BJ (cell line): ENCODE measurements around the gene S100A7. TPM values are rescaled to one million over a fixed set of nuclear protein-coding genes. Genes with fewer than 3 reads are reported as not detected.

Source experiments
- CTCF ChIA-PET: fragments of 350-600 bp; formaldehyde crosslinking; extraction: SDS; loops from one replicate; lab custom pipeline; 2021; ENCODE audit warnings: antibody characterized with exemption, inconsistent platforms; lab: Yijun Ruan, JAX
- POLR2A ChIA-PET: fragments of 300-600 bp; sonication (Branson Sonifier 250); formaldehyde crosslinking; extraction: SDS; loops from one replicate; lab custom pipeline; 2021; ENCODE audit warnings: antibody characterized with exemption; lab: Charles Lee
- DNase-seq: peaks from one replicate; pipeline ENCODE4 v3.0.0-alpha.2; 2011; ENCODE audit warnings: low read depth
- H3K27me3 ChIP-seq: 2 replicates; pipeline ENCODE4 v1.6.0; 2011; ENCODE audit warnings: low read length; ENCODE audit not compliant: control insufficient read depth, insufficient read depth
- H3K36me3 ChIP-seq: 2 replicates; pipeline ENCODE4 v1.5.1; 2011; ENCODE audit warnings: low read length; ENCODE audit not compliant: control insufficient read depth, insufficient read depth
- H3K4me3 ChIP-seq: 2 replicates; pipeline ENCODE4 v1.5.1; 2011; ENCODE audit warnings: low read depth, mild to moderate bottlenecking, control low read depth, low read length
- polyA plus RNA-seq: library from polyadenylated mRNA; depleted of rRNA; stranded (reverse); fragments of >200 nt; gene quantifications from 2 replicates; pipeline ENCODE4 v1.2.3, GENCODE V29; 2011
- TF ChIP-seq, protein P1 (sequence below): IDR thresholded peaks from 2 replicates; pipeline ENCODE4 v1.5.1; 2011; ENCODE audit warnings: low read depth, mild to moderate bottlenecking, control low read depth, inconsistent platforms, low read length, moderate library complexity; ENCODE audit not compliant: insufficient read depth

The S100A7 gene
- polyA plus RNA-seq, 1 experiment, result not detected

DNA sequence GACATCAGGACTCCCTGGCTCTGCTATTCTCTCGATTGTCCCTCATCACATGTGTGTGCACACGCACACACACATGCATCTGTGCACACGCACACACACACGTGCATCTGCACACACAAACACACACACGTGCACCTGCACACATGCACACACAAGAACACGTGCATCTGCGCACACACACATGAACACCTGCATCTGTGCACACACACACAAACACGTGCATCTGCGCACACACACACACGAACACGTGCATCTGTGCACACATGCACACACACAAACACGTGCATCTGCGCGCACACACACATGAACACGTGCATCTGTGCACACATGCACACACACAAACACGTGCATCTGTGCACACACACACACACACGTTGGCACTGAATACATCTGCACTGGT, 29.4 kb downstream of the S100A7 start:
- ChIA-PET POLR2A (no interaction called here), CTCF (no interaction called here)
- H3K4me3 ChIP-seq, result no peak overlapping the region
- DNase-seq, result no peak
- TF ChIP-seq, protein P1, sequence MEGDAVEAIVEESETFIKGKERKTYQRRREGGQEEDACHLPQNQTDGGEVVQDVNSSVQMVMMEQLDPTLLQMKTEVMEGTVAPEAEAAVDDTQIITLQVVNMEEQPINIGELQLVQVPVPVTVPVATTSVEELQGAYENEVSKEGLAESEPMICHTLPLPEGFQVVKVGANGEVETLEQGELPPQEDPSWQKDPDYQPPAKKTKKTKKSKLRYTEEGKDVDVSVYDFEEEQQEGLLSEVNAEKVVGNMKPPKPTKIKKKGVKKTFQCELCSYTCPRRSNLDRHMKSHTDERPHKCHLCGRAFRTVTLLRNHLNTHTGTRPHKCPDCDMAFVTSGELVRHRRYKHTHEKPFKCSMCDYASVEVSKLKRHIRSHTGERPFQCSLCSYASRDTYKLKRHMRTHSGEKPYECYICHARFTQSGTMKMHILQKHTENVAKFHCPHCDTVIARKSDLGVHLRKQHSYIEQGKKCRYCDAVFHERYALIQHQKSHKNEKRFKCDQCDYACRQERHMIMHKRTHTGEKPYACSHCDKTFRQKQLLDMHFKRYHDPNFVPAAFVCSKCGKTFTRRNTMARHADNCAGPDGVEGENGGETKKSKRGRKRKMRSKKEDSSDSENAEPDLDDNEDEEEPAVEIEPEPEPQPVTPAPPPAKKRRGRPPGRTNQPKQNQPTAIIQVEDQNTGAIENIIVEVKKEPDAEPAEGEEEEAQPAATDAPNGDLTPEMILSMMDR, result no peak
- no peaks in the 10 kb centered on the region for H3K36me3 ChIP-seq
- no peaks in the 10 kb centered on the region for H3K27me3 ChIP-seq

- no peak for DNase-seq
- no peak overlapping the region for H3K4me3 ChIP-seq
- TF ChIP-seq, protein P1, result no peak
- H3K27me3 ChIP-seq, result no peaks in the 10 kb centered on the region
- CTCF ChIA-PET, result no interaction called here
- POLR2A ChIA-PET, result no interaction called here
- H3K36me3 ChIP-seq, result no peaks in the 10 kb centered on the region
These were observed 29.9 kb downstream of the S100A7 start for GRCh38 chr1:153430561-153430960.

DNA sequence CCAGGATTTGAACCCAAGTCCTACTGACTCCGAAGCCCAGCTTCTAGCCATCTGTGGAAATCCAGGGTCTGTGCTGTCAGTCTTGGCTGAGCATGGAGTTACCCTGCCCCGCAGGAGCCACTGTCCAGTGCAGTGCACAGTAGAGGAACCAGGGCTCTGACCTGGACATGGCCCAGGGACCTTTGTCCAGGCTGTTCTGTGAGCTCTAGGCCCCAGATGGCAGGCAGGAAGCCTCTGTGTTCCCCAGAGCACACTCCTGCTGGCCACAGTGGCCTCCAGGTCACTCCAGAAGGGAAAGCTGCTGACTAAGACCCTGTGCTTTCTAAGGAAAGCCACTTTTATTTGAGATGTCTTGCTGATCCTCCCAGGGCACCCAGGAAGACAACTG, 30.3 kb downstream of the S100A7 start:
- H3K4me3 ChIP-seq, result no peak overlapping the region
- POLR2A ChIA-PET, result no interaction called here
- TF ChIP-seq, protein P1, result no peak
- CTCF ChIA-PET, result no interaction called here
- H3K36me3 ChIP-seq, result no peaks in the 10 kb centered on the region
- DNase-seq, result no peak
- H3K27me3 ChIP-seq, result no peaks in the 10 kb centered on the region

GRCh38 chr1:153429266-153430165, 30.9 kb downstream of the S100A7 start:
- no peak overlapping the region for H3K4me3 ChIP-seq
- DNase-seq, result no peak
- ChIA-PET POLR2A (no interaction called here), CTCF (interaction anchor here (0.9 to 1.0 kb wide), 2 partner anchors 9 to 65 kb away, joined by 3 read pairs; no protein-coding TSS in a partner anchor)
- H3K27me3 ChIP-seq, result no peaks in the 10 kb centered on the region
- H3K36me3 ChIP-seq, result no peaks in the 10 kb centered on the region
- TF ChIP-seq, protein P1, result no peak

DNA sequence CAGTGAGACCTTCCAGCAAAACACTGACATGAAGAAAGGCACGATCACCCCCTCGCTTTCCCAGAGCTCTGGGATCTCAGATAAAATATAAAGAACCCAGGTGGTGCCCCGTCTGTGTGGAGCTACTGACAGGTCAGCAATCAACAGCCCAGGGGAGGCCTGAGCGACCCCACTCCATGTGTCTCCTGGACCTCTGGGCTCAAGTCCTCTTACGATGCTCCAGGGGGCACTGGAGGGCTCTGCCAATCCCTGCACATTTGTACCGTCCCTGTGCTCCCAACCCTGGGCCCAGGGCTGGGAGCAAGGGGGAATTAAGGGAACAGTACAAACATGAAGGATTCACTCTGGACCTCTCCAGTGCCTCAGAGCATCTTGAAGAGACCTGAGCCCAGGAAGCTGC, 31.7 kb downstream of the S100A7 start:
- H3K27me3 ChIP-seq, result no peaks in the 10 kb centered on the region
- ChIA-PET POLR2A (no interaction called here), CTCF (interaction anchor here (0.9 to 1.0 kb wide), 2 partner anchors 10 to 65 kb away, joined by 3 read pairs; no protein-coding TSS in a partner anchor)
- DNase-seq, result no peak
- TF ChIP-seq, protein P1, result no peak
- no peak overlapping the region for H3K4me3 ChIP-seq
- H3K36me3 ChIP-seq, result no peaks in the 10 kb centered on the region
